SK-N-SH treated with all-trans-retinoic acid at 6 μM for 48 hours (cell line): ENCODE results near the gene HOXC13.

Experiments used
- ATAC-seq: fragments of 200-7000 bp; cut with Tn5 transposase; 3 replicates; pipeline ENCODE4 v1.9.1; 2020; ENCODE audit warnings: mild to moderate bottlenecking, moderate library complexity
- CSDC2 ChIP-seq: fragments of 250-450 bp; sonication (Bioruptor Pico); IDR thresholded peaks from 2 replicates; pipeline ENCODE4 v1.5.0; 2020; ENCODE audit warnings: mild to moderate bottlenecking, moderate library complexity
- CSRNP3 ChIP-seq: fragments of 250-450 bp; sonication (Bioruptor Pico); IDR thresholded peaks from 2 replicates; pipeline ENCODE4 v1.5.1; 2021; ENCODE audit warnings: mild to moderate bottlenecking, moderate library complexity
- OSR1 ChIP-seq: fragments of 250-450 bp; sonication (Bioruptor Pico); IDR thresholded peaks from 2 replicates; pipeline ENCODE4 v1.8.0; 2022; ENCODE audit warnings: moderate library complexity, mild to moderate bottlenecking, inconsistent platforms
- POU6F1 ChIP-seq: fragments of 250-450 bp; sonication (Bioruptor Pico); IDR thresholded peaks from 2 replicates; pipeline ENCODE4 v1.8.0; 2021; ENCODE audit warnings: low read depth, mild to moderate bottlenecking, moderate library complexity, borderline replicate concordance
- PPARA ChIP-seq: fragments of 250-450 bp; sonication (Bioruptor Pico); IDR thresholded peaks from 2 replicates; pipeline ENCODE4 v1.5.0; 2020; ENCODE audit warnings: mild to moderate bottlenecking, borderline replicate concordance
- SNAI2 ChIP-seq: fragments of 250-450 bp; sonication (Bioruptor Pico); IDR thresholded peaks from 2 replicates; pipeline ENCODE4 v1.5.0; 2020; ENCODE audit warnings: mild to moderate bottlenecking, moderate library complexity
- TCF4 ChIP-seq: fragments of 250-450 bp; sonication (Bioruptor Pico); IDR thresholded peaks from 2 replicates; pipeline ENCODE4 v1.8.0; 2021; ENCODE audit warnings: mild to moderate bottlenecking, moderate library complexity, borderline replicate concordance
- TOX ChIP-seq: fragments of 250-450 bp; sonication (Bioruptor Pico); IDR thresholded peaks from 2 replicates; pipeline ENCODE4 v1.8.0; 2021; ENCODE audit warnings: mild to moderate bottlenecking, moderate library complexity, borderline replicate concordance
- TSHZ2 ChIP-seq: fragments of 250-450 bp; sonication (Bioruptor Pico); IDR thresholded peaks from 2 replicates; pipeline ENCODE4 v1.5.0; 2020; ENCODE audit warnings: mild to moderate bottlenecking, moderate library complexity
- ZFP3 ChIP-seq: fragments of 250-450 bp; sonication (Bioruptor Pico); IDR thresholded peaks from 2 replicates; pipeline ENCODE4 v1.5.0; 2020; ENCODE audit warnings: mild to moderate bottlenecking, moderate library complexity
- ZFP30 ChIP-seq: fragments of 450-650 bp; formaldehyde crosslinking; IDR thresholded peaks from 2 replicates; pipeline ENCODE4 v1.5.0; 2022; ENCODE audit warnings: mild to moderate bottlenecking, moderate library complexity
- ZNF565 ChIP-seq: fragments of 450-650 bp; formaldehyde crosslinking; conservative IDR thresholded peaks from 2 replicates; pipeline ENCODE4 v1.5.0; 2020; ENCODE audit warnings: low read depth, mild to moderate bottlenecking, moderate library complexity
- ZNF70 ChIP-seq: fragments of 450-650 bp; formaldehyde crosslinking; IDR thresholded peaks from 2 replicates; pipeline ENCODE4 v1.5.0; 2020; ENCODE audit warnings: mild to moderate bottlenecking, moderate library complexity
- TF ChIP-seq, protein P1 (sequence below): fragments of 250-450 bp; sonication (Bioruptor Pico); IDR thresholded peaks from 2 replicates; pipeline ENCODE4 v1.8.0; 2020; ENCODE audit warnings: mild to moderate bottlenecking, moderate library complexity, borderline replicate concordance

HOXC13 gene

DNA sequence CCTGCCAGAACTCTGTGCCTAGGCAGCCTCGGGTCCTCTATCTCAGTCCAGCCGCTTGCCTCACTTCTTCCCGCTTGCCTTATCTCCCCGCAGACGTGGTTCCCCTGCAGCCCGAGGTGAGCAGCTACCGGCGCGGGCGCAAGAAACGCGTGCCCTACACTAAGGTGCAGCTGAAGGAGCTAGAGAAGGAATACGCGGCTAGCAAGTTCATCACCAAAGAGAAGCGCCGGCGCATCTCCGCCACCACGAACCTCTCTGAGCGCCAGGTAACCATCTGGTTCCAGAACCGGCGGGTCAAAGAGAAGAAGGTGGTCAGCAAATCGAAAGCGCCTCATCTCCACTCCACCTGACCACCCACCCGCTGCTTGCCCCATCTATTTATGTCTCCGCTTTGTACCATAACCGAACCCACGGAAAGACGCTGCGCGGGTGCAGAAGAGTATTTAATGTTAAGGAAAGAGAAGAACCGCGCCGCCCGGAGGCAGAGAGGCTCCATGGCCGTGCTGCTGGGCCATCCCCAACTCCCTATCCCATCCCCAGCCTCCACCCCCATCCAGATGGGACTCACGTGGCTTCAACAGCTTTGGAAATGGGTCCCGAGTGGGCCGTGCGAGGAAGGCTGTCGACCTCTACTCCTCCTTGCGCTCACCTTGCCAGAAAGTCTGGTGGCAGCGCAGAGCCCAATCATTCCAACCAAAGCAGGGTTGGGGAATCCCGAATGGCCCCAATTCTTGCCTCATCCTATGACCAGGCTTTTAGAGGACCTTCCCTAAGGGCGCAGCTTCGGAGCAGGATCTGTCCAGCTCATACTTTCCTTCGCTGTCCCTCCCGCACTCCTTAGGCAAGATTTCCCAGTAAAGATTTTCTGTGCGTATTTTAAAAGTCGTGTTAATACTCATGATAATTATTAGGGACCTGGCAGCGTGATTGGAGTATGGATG, 6.5 kb downstream of the HOXC13 start (continued):
- TF ChIP-seq POU6F1 (CRISPR knock-in tag) (no peak), TOX (CRISPR knock-in tag) (no peak), CSDC2 (CRISPR knock-in tag) (no peak), ZFP3 (CRISPR knock-in tag) (no peak)

DNA sequence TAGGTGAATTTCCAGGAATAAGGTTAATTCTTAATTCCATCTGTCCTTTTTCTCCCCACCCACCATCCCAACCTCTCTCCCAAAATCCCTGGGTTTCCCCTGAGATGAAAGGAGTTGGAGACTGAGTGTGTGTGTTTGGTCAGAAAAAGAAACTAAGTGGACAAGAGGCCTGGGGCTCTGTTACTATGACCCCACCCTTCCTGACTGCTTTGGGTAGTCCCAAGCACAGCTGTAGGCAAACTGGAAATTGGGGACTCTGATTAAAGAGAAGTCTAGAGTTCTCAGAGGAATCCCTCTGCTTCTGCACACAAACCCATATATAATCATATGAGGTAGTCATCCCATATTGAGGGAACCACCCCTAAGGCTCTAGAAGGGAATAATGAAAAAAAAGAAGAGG, 9.1 kb downstream of the HOXC13 start:
- no peak for ATAC-seq
- TF ChIP-seq ZNF565 (CRISPR knock-in tag) (no peak), CSDC2 (CRISPR knock-in tag) (no peak), ZFP3 (CRISPR knock-in tag) (no peak), TOX (CRISPR knock-in tag) (no peak), SNAI2 (CRISPR knock-in tag) (no peak), PPARA (CRISPR knock-in tag) (no peak), TSHZ2 (CRISPR knock-in tag) (no peak), POU6F1 (CRISPR knock-in tag) (no peak)
- TF ChIP-seq, protein P1, sequence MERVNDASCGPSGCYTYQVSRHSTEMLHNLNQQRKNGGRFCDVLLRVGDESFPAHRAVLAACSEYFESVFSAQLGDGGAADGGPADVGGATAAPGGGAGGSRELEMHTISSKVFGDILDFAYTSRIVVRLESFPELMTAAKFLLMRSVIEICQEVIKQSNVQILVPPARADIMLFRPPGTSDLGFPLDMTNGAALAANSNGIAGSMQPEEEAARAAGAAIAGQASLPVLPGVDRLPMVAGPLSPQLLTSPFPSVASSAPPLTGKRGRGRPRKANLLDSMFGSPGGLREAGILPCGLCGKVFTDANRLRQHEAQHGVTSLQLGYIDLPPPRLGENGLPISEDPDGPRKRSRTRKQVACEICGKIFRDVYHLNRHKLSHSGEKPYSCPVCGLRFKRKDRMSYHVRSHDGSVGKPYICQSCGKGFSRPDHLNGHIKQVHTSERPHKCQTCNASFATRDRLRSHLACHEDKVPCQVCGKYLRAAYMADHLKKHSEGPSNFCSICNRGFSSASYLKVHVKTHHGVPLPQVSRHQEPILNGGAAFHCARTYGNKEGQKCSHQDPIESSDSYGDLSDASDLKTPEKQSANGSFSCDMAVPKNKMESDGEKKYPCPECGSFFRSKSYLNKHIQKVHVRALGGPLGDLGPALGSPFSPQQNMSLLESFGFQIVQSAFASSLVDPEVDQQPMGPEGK, result no peak

GRCh38 chr12:53948650-53949593, 10.3 kb downstream of the HOXC13 start:
- TF ChIP-seq TCF4 (CRISPR knock-in tag) (no peak), POU6F1 (CRISPR knock-in tag) (no peak), ZNF70 (CRISPR knock-in tag) (no peak)
- ATAC-seq, result no peak

GRCh38 chr12:53949631-53950436, 11.2 kb downstream of the HOXC13 start:
- no peak for ATAC-seq
- TF ChIP-seq OSR1 (CRISPR knock-in tag), result no peak
- TF ChIP-seq, protein P1, result no peak
- no peak for TF ChIP-seq POU6F1 (CRISPR knock-in tag)
- TF ChIP-seq ZFP3 (CRISPR knock-in tag), result no peak
- TF ChIP-seq SNAI2 (CRISPR knock-in tag), result no peak
- TF ChIP-seq ZFP30 (CRISPR knock-in tag), result no peak
- TF ChIP-seq CSRNP3 (CRISPR knock-in tag), result no peak
